MM.1S (cell line): ENCODE data around the gene MIPOL1.

Experiments used
- EZH2 ChIP-seq: fragments of 300-600 bp; sonication (generic); optimal IDR thresholded peaks from 2 replicates; pipeline ENCODE3; 2017; ENCODE audit warnings: low read depth, mild to moderate bottlenecking, antibody characterized with exemption, low read length, mixed read lengths
- EZH2phosphoT487 ChIP-seq: fragments of 300-600 bp; sonication (generic); IDR thresholded peaks from 2 replicates; pipeline ENCODE4 v1.6.1; 2018; ENCODE audit warnings: antibody characterized with exemption, low read length
- TF ChIP-seq, protein P1 (sequence below): fragments of 300-600 bp; sonication (generic); IDR thresholded peaks from 2 replicates; pipeline ENCODE4 v1.5.1; 2016; ENCODE audit warnings: antibody characterized with exemption, low read length, mixed read lengths

DNA sequence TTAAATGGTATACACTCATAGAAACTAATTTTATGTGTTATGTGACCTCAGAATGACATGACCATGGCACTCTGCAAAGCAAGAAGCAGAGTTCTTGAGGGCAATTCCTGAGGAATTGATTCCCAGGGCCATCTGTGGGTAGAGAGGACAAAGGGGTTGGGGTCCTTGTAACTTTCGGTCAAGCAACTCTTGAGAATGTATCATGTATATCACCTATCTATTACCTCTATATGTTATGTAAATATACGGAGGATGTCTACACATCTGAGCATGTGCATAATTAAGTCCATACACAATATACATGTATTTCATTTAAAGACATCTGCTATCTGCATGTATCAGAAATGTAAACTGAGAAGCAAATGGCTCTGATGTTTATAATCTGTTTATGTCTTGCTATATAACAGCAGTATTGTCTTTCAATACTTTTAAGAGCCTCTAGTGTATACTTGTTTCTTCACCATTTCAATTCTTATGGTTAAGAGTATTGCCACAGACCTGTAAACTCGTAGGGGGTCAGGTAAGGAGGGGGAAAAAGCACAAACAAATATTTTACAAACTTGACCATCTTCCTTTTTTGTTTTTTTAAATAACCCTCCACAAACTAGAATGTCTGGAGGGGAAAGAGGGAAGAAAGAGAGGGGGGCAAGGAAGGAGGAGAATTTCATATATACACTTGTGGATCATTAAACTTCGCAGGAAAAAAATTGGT, 392.8 kb downstream of the MIPOL1 start:
- TF ChIP-seq, protein P1, sequence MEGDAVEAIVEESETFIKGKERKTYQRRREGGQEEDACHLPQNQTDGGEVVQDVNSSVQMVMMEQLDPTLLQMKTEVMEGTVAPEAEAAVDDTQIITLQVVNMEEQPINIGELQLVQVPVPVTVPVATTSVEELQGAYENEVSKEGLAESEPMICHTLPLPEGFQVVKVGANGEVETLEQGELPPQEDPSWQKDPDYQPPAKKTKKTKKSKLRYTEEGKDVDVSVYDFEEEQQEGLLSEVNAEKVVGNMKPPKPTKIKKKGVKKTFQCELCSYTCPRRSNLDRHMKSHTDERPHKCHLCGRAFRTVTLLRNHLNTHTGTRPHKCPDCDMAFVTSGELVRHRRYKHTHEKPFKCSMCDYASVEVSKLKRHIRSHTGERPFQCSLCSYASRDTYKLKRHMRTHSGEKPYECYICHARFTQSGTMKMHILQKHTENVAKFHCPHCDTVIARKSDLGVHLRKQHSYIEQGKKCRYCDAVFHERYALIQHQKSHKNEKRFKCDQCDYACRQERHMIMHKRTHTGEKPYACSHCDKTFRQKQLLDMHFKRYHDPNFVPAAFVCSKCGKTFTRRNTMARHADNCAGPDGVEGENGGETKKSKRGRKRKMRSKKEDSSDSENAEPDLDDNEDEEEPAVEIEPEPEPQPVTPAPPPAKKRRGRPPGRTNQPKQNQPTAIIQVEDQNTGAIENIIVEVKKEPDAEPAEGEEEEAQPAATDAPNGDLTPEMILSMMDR: no peak
- TF ChIP-seq EZH2phosphoT487: no peak
- no peak for TF ChIP-seq EZH2
